Stimulated activated naive CD8-positive, alpha-beta T cell treated with anti-CD3 and anti-CD28 coated beads, Interleukin-15, amount 100 ng/mL, for 72 hours (primary cell): ENCODE data around the gene PLPPR3.

ENCODE experiments used
- ATAC-seq: fragments of 150-1000 bp; cut with Tn5 transposase; 2 replicates; pipeline ENCODE4 v1.10.0; 2021; ENCODE audit warnings: mild to moderate bottlenecking, moderate library complexity
- DNase-seq, 2 donors: peaks; one replicate each; pipeline ENCODE4 v3.0.0; 2021 to 2022
- H3K27ac Mint-ChIP-seq, 2 donors: one replicate each; pipeline ENCODE4 v1.8.0; 2022; ENCODE audit warnings: mild to moderate bottlenecking in 2 of 2, mixed read lengths in 2 of 2, moderate library complexity in 2 of 2
- H3K27me3 Mint-ChIP-seq: one replicate; pipeline ENCODE4 v1.8.0; 2022; ENCODE audit warnings: mixed read lengths
- H3K4me1 Mint-ChIP-seq: one replicate; pipeline ENCODE4 v1.8.0; 2022; ENCODE audit warnings: mild to moderate bottlenecking, mixed read lengths
- H3K4me3 Mint-ChIP-seq, 2 donors: one replicate each; pipeline ENCODE4 v1.8.0; 2022; ENCODE audit warnings: mild to moderate bottlenecking in 2 of 2, mixed read lengths in 2 of 2, moderate library complexity in 1 of 2
- H3K9me3 Mint-ChIP-seq, 2 donors: one replicate each; pipeline ENCODE4 v1.8.0; 2022; ENCODE audit warnings: mixed read lengths in 2 of 2

PLPPR3 gene

DNA sequence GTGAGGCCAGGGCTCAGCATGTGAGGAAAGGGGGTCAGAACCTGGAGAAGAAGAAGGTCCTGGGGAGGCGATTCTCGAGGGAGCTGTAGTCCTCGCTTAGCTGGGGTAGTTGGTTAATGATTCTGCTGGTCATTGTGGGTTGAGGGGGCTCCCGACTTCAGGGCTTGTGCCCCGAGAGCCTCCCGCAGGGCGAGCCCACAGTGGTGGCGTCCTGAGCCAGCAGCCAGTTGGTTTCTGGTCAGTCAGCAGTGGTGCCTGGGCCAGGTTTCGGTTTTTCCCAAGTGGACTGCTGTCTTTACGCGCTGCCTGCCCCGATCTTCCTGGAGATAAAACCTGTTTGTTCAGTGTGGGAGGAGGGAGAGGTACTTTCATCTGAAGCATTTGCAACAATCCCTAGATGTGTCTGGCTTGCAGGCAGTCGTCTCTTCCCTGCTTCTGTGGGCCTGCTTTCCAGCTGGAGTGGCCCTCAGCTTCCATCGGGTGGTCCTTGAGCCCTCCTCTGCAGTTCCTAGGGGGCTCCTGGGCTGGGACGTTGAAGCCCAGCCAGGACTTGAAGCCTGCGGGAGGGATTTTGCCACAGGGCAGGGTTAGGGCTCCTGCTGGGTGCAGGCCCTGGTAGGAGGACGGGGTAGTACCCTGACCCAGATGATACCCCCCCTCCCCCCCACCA is 21.3 kb downstream of the PLPPR3 start:
- Mint-ChIP-seq H3K9me3 (no peaks in the 10 kb centered on the region), H3K4me3 (peak overlapping the region; percentile 84 to 91), H3K4me1 (peaks cover 63% of the 10 kb centered on the region), H3K27ac (peak overlapping the region; percentile 89 to 99), H3K27me3 (no peaks in the 10 kb centered on the region)
- DNase-seq = no peak
- no peak for ATAC-seq

DNA sequence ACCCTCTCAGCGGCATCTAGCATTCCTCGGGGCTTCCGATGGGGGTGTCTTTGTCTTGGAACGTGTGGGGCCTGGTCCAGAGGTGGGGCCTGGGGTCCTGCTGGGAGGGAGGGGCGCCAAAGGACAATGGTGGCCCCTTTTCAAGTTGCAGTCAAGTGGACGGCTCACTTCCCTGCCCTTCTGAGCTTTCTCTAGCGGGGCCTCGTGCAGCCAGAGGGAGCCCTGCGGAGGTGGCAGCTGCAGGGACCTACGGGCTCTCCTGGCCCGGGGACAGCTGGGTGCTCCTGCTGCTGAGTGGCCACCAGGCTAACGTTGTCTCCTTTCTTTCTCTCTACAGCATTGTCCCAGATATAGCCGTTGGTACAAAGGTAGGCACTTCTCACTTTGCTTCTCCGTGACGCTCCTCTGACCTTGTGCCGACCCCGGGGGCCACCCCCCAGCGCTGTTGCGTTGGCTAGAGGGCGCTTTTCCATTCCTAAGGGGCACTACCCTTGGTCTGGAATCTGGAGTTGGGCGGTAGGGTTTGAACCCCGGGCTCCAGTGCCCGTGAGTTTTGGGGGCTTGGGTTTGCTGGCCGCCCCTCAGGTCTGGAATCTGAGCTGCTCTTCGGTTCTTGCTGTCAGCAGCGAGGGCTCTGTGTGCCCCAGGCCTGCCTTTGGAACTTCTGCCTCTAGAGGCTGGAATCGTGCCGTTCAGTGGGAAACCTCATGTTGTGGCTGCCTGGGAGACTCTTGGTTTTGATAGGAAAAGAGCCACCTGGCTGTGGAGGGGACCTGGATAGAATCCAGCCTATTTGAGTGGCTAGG is 22.5 kb downstream of the PLPPR3 start:
- H3K27me3 Mint-ChIP-seq = no peaks in the 10 kb centered on the region
- H3K4me3 Mint-ChIP-seq = peak overlapping the region; percentile 84 to 91
- no peaks in the 10 kb centered on the region for H3K9me3 Mint-ChIP-seq
- H3K4me1 Mint-ChIP-seq = peaks cover 57% of the 10 kb centered on the region
- DNase-seq = no peak
- ATAC-seq = no peak
- peak overlapping the region; percentile 95 to 99 for H3K27ac Mint-ChIP-seq

DNA sequence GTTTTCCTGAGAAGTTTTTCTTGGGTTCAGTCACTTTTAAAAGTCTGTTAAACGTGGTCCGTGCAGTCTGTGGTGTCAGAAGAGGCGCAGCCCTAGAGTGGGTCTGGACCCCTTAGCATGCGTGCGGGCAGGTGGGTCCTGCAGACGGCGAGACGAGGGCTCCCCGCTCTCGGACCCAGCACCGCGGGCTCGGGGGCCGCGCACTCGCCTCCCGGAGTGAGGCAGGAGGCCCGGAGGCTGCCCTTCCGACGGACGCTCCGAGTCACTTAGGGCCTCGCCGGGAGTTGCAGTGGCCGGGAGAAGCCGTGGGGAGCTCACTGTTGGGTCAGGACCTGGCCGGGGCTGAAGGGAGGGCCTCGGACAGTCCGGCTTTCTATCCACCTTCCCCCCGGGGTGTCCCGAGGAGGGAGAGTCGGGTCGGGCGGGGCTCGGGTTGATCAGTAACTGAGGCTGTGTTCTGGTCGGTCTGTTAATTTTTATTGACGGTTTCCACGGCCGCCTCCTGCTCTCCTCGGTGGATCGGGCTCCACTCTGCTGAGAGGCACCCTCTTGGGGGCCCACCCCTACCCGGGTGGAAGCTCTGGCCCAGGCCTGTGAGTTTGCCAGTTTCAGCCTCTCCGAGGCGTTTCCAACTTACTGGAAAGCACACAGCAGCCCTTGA is 23.2 kb downstream of the PLPPR3 start:
- Mint-ChIP-seq H3K27me3 (no peaks in the 10 kb centered on the region), H3K27ac (peak overlapping the region; percentile 95 to 99), H3K4me1 (peaks cover 53% of the 10 kb centered on the region), H3K9me3 (no peaks in the 10 kb centered on the region), H3K4me3 (peak overlapping the region; percentile 84 to 91)
- ATAC-seq = no peak
- peak in 1 of 2 donors; percentile 41 for DNase-seq

DNA sequence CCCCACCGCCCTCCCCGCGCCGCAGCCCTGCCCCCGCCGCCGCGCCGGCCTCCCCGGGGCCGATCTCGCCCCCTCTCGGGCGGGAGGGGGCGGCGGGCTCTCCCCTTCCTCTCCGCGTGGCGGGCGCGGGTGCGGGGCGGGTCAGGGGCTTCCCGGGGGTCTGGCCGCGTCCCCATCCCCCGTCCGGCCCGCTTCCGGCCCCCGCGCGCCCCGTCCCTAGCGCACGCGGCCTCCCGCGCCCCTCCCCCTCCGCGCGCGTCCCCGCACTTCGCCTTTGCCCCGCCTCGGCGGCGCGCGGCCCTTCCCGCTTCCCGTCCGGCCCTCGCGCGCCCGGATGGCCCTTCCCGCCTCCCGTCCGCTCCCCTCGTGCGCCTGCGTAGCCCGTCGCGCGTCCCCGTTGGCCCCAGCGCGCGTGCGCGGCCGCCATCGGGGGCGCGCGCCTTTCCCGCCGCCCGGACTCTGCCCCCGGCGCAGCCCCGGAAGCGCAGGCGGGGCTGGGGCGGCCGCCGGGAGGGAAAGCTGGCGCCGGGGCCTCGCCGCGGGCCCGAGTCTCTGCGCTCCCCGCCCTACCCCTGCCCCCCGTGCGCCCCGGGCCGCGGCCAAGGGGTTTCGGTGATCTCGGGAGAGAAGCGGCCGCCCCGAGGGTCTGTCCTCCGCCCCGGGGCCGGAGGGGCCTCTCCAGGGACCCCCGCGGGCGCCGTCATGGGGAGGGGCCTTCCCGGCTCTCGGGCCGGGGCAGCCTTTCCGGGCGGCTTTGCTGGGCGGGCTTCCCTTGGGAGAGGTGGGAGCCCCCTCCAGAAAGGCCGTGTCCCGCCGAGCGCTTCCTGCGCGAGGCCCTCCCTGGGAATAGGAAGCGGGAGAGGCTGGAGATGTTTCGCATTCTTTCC is 24.0 kb downstream of the PLPPR3 start:
- no peaks in the 10 kb centered on the region for H3K27me3 Mint-ChIP-seq
- H3K4me3 Mint-ChIP-seq = peak overlapping the region; percentile 94 to 97
- DNase-seq (peak; percentile 91 to 93), ATAC-seq (peak; percentile 58)
- peak overlapping the region; percentile 95 to 99 for H3K27ac Mint-ChIP-seq
- H3K4me1 Mint-ChIP-seq = peaks cover 45% of the 10 kb centered on the region
- no peaks in the 10 kb centered on the region for H3K9me3 Mint-ChIP-seq

DNA sequence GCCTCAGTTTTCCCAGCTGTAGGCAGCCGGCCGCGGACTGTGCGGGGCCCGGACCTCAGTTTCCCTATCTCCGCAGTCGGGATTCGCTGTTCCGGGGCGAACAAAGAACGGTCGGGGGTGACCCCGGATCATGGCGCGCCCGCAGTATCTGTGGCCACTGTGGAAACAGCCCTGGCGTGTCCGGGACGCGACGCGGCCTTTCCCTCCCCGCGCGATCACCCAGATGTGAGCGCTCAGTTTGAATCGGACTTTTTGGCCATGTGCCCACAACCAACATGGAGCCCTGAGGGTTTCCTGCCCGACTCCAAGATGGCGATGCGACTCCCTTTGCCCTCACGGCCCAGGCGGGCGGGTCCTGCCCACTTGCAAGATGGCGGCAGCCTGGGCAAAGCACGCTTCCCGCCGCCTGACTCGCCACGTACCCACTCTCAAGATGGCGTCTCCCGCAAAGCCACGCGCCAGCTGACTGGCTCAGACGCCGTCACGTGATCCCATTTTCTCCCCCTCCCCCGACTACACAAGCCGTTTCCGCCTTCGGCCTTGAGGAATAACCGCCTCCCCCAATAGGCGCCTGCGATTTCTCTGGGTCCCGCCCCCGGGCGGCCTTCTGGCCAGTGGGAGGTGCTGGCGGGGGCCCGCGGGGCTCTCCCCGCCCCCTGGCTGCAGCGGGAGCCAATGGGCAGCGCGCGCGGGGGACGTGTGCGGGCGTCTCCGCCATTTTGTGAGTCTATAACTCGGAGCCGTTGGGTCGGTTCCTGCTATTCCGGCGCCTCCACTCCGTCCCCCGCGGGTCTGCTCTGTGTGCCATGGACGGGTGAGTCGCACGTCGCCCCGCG is 24.8 kb downstream of the PLPPR3 start, which contains the start of gene PTBP1:
Gene PTBP1 (plus strand): TSS at position 761 of the 836 bp plus-strand sequence. CDS start 46 bp downstream, at position 807.
- no peaks in the 10 kb centered on the region for H3K9me3 Mint-ChIP-seq
- H3K27ac Mint-ChIP-seq = peak within 1 kb of the TSS; percentile 96 to 99
- no peaks in the 10 kb centered on the region for H3K27me3 Mint-ChIP-seq
- peak; percentile 84 for ATAC-seq
- DNase-seq = peak; percentile 99 to 100
- H3K4me1 Mint-ChIP-seq = peaks cover 37% of the 10 kb centered on the region
- peak within 1 kb of the TSS; percentile 94 to 97 for H3K4me3 Mint-ChIP-seq

DNA sequence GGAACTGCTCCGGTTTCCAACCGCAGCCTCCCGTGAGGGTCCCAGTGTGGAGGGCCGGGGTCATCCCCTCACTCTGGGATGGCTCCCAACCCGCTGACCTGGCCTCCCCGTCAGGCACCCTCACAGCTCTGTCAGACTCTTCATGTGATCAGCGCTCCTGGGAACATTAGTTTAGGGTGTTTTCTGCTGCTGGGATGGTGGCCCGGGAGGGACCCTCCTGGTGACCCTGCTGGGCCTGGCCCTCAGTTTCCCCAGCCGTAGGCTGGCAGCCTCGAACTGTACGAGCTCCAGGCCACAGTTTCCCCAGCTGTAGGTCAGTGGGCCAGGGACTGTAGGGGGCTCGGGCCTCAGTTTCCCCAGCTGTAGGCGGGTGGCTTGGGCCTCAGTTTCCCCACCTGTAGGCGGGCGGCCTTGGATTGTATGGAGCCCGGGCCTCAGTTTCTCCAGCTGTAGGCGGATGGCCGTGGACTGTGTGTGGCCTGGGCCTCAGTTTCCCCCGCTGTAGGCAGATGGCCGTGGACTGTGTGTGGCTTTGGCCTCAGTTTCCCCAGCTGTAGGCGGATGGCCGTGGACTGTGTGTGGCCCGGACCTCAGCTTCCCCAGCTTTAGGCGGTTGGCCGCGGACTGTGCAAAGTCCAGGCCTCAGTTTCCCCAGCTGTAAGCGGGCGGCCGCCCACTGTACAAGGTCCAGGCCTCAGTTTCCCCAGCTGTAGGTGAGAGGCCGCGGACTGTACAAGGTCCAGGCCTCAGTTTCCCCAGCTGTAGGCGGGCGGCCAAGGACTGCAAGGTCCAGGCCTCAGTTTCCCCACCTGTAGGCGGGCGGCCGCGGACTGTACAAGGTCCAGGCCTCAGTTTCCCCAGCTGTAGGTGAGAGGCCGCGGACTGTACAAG is 25.8 kb downstream of the PLPPR3 start:
- DNase-seq (no peak), ATAC-seq (no peak)
- Mint-ChIP-seq H3K4me3 (peak overlapping the region; percentile 9 to 97), H3K9me3 (no peaks in the 10 kb centered on the region), H3K4me1 (peaks cover 27% of the 10 kb centered on the region), H3K27me3 (no peaks in the 10 kb centered on the region), H3K27ac (no peak overlapping the region)

DNA sequence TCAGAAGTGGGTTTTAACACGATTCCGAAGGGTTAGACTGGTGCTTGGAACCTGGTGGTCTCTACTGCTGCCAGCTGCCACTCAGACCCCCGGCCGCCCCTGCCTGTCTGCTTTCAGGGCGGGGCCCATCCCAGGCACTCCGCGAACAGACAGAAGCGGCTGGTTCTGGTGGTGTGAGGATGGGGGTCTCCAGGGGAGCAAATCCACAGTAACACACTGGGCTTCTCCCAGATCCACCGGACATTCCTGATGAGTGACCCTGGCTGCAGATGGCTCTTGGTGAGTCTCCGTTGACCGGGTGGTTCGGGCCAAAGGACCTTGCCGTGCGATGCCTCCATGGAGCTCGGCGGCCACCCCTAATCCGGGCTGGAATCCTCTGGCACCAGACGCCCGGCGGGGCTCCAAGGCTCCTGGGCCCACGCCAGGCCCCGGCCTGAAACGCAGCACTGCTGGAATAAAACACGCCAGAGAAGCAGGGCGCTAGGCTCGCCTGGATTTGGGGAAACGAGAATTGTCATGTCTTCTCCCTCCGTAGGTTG is 26.6 kb downstream of the PLPPR3 start:
- no peaks in the 10 kb centered on the region for H3K27me3 Mint-ChIP-seq
- no peaks in the 10 kb centered on the region for H3K9me3 Mint-ChIP-seq
- no peak for DNase-seq
- peaks cover 19% of the 10 kb centered on the region for H3K4me1 Mint-ChIP-seq
- peak overlapping the region; percentile 9 to 67 for H3K4me3 Mint-ChIP-seq
- no peak overlapping the region for H3K27ac Mint-ChIP-seq
- ATAC-seq = no peak

DNA sequence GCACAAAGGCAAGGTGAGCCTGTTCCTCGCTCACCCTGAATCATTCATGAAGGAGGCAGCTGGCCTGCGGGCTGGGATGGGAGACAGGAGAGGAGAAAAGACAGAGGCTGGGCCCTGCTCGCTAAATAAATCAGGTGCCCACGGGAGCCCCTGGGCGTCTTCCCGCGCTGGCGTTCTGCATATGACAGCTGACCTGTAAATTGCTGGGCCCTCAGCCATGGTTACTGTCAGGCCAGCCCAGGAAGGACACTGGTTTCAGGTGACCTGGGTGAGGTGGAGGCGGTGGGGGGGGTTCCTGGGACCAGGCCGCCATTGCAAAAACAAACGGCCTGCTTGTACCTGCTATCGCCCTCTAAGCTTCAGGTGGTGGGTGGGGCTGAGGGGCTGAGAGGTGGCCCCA is 27.9 kb downstream of the PLPPR3 start:
- Mint-ChIP-seq H3K4me1 (peaks cover 5% of the 10 kb centered on the region), H3K4me3 (no peak overlapping the region), H3K27me3 (peaks cover 13% of the 10 kb centered on the region), H3K9me3 (no peaks in the 10 kb centered on the region), H3K27ac (no peak overlapping the region)
- DNase-seq = no peak
- ATAC-seq = no peak

DNA sequence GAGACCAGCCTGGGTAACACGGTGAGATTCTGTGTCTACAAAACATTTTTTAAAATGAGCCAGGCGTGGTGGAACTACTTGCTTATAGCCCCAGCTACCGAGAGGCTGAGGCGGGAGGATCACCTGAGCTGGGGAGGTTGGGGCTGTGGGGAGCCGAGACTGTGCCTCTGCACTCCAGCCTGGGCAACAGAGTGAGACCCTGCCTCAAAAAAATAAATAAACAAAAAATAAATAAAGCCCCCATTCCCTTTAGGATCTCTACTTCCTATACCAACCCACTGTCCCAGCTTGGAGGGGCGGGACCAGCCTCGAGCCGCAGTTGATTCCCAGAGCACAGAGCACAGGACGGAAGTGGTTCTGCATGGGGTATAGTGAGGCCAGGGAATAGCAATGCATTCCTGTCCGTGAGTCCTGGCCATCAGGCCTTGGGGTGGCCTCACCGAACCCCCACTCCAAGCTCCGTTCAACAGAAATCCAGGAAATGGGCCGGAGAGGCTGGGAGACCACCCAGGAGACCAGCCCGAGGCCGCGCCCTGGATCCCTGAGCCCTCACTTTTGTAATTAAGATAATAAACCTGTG is 29.4 kb downstream of the PLPPR3 start:
- ATAC-seq = no peak
- H3K9me3 Mint-ChIP-seq = no peaks in the 10 kb centered on the region

DNA sequence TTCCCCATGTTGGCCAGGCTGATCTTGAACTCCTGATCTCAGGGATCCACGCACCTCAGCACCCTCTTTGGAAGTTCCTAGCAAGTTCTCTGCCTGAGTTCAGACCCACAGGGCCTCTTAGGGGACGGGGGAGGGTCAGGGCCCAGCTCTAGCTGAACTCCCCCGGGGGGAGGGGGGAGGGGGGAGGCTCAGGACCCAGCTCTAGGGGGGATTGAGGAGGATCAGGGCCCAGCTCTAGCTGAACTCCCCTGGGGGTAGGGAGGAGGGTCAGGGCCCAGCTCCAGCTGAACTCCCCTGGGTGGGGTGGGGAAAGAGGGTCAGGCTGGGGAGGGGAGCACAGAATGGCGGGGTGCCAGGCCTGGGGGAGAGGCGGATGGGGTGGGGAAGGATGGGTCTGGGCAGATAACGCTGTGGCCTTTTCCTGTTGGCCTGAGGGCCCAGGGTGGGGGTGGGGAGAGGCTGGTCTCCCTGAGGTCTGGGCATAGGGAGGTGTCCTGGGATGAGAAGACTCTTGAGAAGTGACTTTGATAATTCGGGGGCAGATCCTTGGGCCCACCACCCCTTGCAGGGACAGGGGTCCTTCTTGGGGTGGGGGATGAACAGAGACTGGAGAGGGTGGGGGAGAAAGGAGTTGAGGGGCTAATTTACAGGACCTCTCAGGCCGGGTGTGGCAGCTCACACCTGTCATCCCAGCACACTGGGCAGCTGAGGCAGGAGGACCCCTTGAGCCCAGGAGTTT is 30.0 kb downstream of the PLPPR3 start:
- DNase-seq (no peak), ATAC-seq (peak; percentile 29)
- H3K4me3 Mint-ChIP-seq = no peak overlapping the region
- no peak overlapping the region for H3K27ac Mint-ChIP-seq
- H3K27me3 Mint-ChIP-seq = peaks cover 15% of the 10 kb centered on the region
- no peaks in the 10 kb centered on the region for H3K9me3 Mint-ChIP-seq
- H3K4me1 Mint-ChIP-seq = peaks cover 3% of the 10 kb centered on the region

More for the DNA sequence above, 29.4 kb downstream of the PLPPR3 start:
- DNase-seq = no peak
- Mint-ChIP-seq H3K4me3 (no peak overlapping the region), H3K27me3 (peaks cover 15% of the 10 kb centered on the region), H3K4me1 (peaks cover 5% of the 10 kb centered on the region), H3K27ac (peak overlapping the region in 1 of 2 donors; percentile 54)

DNA sequence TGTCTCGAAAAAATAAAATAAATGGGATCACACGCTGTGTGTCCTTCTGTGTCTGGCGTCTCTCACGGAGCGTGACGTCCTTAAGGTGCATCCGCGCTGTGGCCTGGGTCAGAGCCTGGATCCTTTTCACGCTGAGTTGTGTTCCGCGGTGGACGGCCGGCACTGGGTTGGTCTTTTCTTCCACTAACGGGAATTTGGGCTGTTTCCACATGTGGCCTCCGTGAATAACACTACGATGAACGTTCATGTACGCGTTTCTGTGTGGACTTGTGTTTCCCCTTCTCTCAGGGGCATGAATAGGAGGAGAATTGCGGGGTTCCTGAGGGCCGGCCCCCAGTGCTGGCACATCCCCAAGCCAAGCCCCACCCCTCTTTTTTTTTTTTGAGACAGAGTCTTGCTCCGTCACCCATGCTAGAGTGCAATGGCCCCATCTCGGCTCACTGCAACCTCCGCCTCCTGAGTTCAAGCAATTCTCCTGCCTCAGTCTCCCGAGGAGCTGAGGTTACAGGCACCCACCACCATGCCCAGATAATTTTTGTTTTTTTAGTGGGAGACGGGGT is 30.7 kb downstream of the PLPPR3 start:
- Mint-ChIP-seq H3K4me1 (no peaks in the 10 kb centered on the region), H3K27me3 (peaks cover 15% of the 10 kb centered on the region), H3K9me3 (no peaks in the 10 kb centered on the region), H3K4me3 (no peak overlapping the region), H3K27ac (no peak overlapping the region)
- no peak for ATAC-seq
- DNase-seq = no peak

DNA sequence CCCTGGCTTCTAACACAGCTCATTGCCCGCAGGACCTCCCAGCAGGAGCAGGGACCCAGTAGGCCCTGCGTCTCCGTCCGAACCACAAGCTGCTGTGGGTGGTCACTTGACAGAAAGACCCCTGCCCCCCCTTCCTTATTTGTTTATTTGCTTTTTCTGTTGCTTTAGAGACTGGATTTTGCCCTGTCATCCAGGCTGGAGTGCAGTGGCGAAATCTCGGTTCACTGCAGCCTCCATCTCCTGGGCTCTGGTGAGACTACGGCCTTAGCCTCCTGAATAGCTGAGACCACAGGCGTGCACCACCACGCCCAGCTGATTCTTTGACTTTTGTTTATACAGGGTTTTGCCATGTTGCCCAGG is 32.1 kb downstream of the PLPPR3 start:
- Mint-ChIP-seq H3K4me1 (no peaks in the 10 kb centered on the region), H3K27me3 (peaks cover 15% of the 10 kb centered on the region), H3K9me3 (no peaks in the 10 kb centered on the region)

More for the DNA sequence above, 32.1 kb downstream of the PLPPR3 start:
- peak overlapping the region; percentile 79 to 91 for H3K27ac Mint-ChIP-seq
- DNase-seq = no peak
- no peak for ATAC-seq
- H3K4me3 Mint-ChIP-seq = no peak overlapping the region
